OCI-LY3 (cell line): ENCODE data around the gene GALNT16.

Source experiments
- H2AFZ ChIP-seq: fragments of 200-600, 300-600 bp; shearing (Covaris generic); 2 replicates; pipeline ENCODE4 v1.6.0; 2014; ENCODE audit warnings: antibody characterized with exemption, low read depth, low read length
- H3K27ac ChIP-seq: fragments of 200-600, 300-600 bp; sonication (generic); 2 replicates; pipeline ENCODE4 v1.5.1; 2014; ENCODE audit warnings: mild to moderate bottlenecking, low read length, moderate library complexity, mixed read lengths
- H3K27me3 ChIP-seq: fragments of 200-600, 300-600 bp; sonication (generic); 2 replicates; pipeline ENCODE4 v1.6.1; 2014; ENCODE audit warnings: low read depth, low read length, mixed read lengths
- H3K36me3 ChIP-seq: fragments of 200-600, 300-600 bp; sonication (generic); replicated peaks from 2 replicates; pipeline ENCODE3; 2014; ENCODE audit warnings: low read depth, low read length, mixed read lengths
- H3K4me1 ChIP-seq: fragments of 300-600, 200-600 bp; sonication (generic); 2 replicates; pipeline ENCODE4 v1.6.1; 2014; ENCODE audit warnings: low read length, mixed read lengths
- H3K4me2 ChIP-seq: fragments of 200-600, 300-600 bp; sonication (generic); 2 replicates; pipeline ENCODE4 v1.6.1; 2014; ENCODE audit warnings: low read length, mixed read lengths
- H3K4me3 ChIP-seq: fragments of 300-600, 200-600 bp; sonication (generic); 2 replicates; pipeline ENCODE4 v1.5.1; 2014; ENCODE audit warnings: antibody characterized with exemption, mild to moderate bottlenecking, low read length, moderate library complexity
- H3K79me2 ChIP-seq: fragments of 300-600, 200-600 bp; shearing (Covaris generic); 2 replicates; pipeline ENCODE4 v1.6.1; 2014; ENCODE audit warnings: mild to moderate bottlenecking, low read length, mixed read lengths
- H3K9ac ChIP-seq: fragments of 300-600, 200-600 bp; shearing (Covaris generic); 2 replicates; pipeline ENCODE4 v1.6.0; 2014; ENCODE audit warnings: mild to moderate bottlenecking, low read length, moderate library complexity
- H3K9me3 ChIP-seq: fragments of 200-600, 300-600 bp; shearing (Covaris generic); 2 replicates; pipeline ENCODE4 v1.6.1; 2014; ENCODE audit warnings: low read length, mixed read lengths; ENCODE audit not compliant: insufficient read depth
- H4K20me1 ChIP-seq: fragments of 200-600, 300-600 bp; sonication (generic); 2 replicates; pipeline ENCODE4 v1.6.1; 2016; ENCODE audit warnings: low read length, mixed read lengths; ENCODE audit not compliant: insufficient read depth
- EZH2phosphoT487 ChIP-seq: fragments of 200-600 bp; shearing (Covaris generic); IDR thresholded peaks from 2 replicates; pipeline ENCODE4 v1.6.1; 2018; ENCODE audit warnings: antibody characterized with exemption, mixed run types, low read depth
- TF ChIP-seq, protein P1 (sequence below): fragments of 200-600, 300-600 bp; sonication (generic); IDR thresholded peaks from 2 replicates; pipeline ENCODE4 v1.5.1; 2014; ENCODE audit warnings: antibody characterized with exemption, low read length, low read depth

GALNT16 gene

DNA sequence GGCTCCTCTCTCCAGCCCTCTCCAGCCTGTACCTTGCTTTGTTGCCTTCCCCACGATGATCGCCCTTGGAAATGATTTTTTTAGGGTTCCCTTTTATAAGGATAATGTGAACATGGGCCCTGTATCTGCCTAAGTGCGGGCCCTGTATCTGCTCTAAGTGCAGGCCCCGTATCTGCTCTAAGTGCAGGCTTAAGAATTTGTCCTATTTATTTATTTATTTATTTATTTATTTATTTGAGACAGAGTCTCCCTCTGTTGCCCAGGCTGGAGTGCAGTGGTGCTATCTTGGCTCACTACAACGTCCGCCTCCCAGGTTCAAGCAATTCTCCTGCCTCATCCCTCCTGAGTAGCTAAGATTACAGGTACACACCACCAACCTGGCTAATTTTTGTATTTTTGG, 22.5 kb downstream of the GALNT16 start:
- H3K27me3 ChIP-seq, result no peaks in the 10 kb centered on the region; the same call in 1 of the 2 replicates
- H3K9ac ChIP-seq, result no peak overlapping the region
- H3K27ac ChIP-seq, result no peak overlapping the region
- peaks cover 21% of the 10 kb centered on the region for H3K4me1 ChIP-seq
- no peaks in the 10 kb centered on the region for H3K79me2 ChIP-seq
- H3K4me2 ChIP-seq, result peak overlapping the region; percentile 70
- H2AFZ ChIP-seq, result no peak overlapping the region
- H3K4me3 ChIP-seq, result no peak overlapping the region
- H4K20me1 ChIP-seq, result no peaks in the 10 kb centered on the region
- H3K9me3 ChIP-seq, result no peaks in the 10 kb centered on the region
- H3K36me3 ChIP-seq, result no peaks in the 10 kb centered on the region
- TF ChIP-seq EZH2phosphoT487, result no peak
- TF ChIP-seq, protein P1, sequence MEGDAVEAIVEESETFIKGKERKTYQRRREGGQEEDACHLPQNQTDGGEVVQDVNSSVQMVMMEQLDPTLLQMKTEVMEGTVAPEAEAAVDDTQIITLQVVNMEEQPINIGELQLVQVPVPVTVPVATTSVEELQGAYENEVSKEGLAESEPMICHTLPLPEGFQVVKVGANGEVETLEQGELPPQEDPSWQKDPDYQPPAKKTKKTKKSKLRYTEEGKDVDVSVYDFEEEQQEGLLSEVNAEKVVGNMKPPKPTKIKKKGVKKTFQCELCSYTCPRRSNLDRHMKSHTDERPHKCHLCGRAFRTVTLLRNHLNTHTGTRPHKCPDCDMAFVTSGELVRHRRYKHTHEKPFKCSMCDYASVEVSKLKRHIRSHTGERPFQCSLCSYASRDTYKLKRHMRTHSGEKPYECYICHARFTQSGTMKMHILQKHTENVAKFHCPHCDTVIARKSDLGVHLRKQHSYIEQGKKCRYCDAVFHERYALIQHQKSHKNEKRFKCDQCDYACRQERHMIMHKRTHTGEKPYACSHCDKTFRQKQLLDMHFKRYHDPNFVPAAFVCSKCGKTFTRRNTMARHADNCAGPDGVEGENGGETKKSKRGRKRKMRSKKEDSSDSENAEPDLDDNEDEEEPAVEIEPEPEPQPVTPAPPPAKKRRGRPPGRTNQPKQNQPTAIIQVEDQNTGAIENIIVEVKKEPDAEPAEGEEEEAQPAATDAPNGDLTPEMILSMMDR, result no peak

DNA sequence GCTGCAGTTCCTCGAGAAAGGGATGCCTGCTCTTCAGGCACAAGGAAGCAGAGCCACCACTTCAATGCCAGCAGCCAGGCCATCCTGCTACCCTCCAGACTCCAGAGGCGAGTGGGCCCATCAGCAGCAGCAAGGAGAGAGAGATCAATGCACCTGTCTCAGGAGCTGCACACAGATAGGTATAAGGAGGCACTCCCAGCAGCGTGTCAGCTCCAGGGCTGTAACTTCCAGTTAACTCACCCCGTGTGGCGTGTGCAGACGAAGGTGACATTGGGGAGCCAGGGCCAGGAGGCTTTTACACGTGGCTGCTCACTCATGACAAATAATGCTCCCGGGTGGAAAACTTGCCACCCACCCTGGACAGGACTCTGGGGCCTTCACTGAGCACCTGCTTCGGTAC, 24.2 kb downstream of the GALNT16 start:
- H2AFZ ChIP-seq, result no peak overlapping the region
- H3K4me2 ChIP-seq, result no peak overlapping the region
- H3K4me1 ChIP-seq, result peaks cover 21% of the 10 kb centered on the region
- TF ChIP-seq, protein P1, result no peak
- no peak for TF ChIP-seq EZH2phosphoT487
- H3K36me3 ChIP-seq, result no peaks in the 10 kb centered on the region
- no peak overlapping the region for H3K9ac ChIP-seq
- H4K20me1 ChIP-seq, result no peaks in the 10 kb centered on the region
- H3K27me3 ChIP-seq, result no peaks in the 10 kb centered on the region; the same call in 1 of the 2 replicates
- no peak overlapping the region for H3K4me3 ChIP-seq
- no peaks in the 10 kb centered on the region for H3K79me2 ChIP-seq
- no peak overlapping the region for H3K27ac ChIP-seq
- no peaks in the 10 kb centered on the region for H3K9me3 ChIP-seq

DNA sequence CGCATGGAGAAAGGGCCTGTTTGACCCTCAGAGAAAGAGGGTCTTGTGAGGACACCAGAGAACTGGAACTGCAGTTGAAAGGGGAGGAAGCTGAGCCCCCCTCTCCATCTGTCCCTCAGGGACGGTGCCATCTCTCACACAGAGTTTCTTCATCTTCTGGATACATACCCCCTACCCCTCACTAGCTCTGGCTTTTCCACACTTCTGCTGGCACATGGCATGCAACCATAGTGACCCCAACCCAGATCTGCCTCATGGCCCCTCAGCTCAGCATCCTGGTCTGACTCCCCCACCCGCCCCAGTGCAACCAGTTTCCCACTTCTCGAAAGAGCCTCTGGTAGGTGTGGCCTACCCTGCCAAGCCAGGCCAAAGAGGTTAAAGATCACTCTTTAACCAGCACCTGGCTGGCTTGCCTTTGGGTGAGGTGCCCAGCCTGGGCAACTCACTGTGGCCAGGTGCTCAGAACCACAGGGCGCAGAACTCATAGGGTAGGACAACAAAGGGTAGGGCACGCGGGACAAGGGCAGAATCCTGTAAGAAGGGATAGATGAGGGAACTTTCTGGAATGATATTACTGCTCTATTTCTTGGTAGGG, 25.8 kb downstream of the GALNT16 start:
- H4K20me1 ChIP-seq, result no peaks in the 10 kb centered on the region
- H3K27me3 ChIP-seq, result no peaks in the 10 kb centered on the region; the same call in 1 of the 2 replicates
- H3K36me3 ChIP-seq, result no peaks in the 10 kb centered on the region
- H3K9me3 ChIP-seq, result no peaks in the 10 kb centered on the region
- no peaks in the 10 kb centered on the region for H3K79me2 ChIP-seq
- H3K4me2 ChIP-seq, result no peak overlapping the region
- no peak overlapping the region for H3K9ac ChIP-seq
- H3K4me3 ChIP-seq, result no peak overlapping the region
- no peak overlapping the region for H3K27ac ChIP-seq
- H3K4me1 ChIP-seq, result peaks cover 19% of the 10 kb centered on the region
- no peak overlapping the region for H2AFZ ChIP-seq
- TF ChIP-seq, protein P1, result no peak
- TF ChIP-seq EZH2phosphoT487, result no peak

DNA sequence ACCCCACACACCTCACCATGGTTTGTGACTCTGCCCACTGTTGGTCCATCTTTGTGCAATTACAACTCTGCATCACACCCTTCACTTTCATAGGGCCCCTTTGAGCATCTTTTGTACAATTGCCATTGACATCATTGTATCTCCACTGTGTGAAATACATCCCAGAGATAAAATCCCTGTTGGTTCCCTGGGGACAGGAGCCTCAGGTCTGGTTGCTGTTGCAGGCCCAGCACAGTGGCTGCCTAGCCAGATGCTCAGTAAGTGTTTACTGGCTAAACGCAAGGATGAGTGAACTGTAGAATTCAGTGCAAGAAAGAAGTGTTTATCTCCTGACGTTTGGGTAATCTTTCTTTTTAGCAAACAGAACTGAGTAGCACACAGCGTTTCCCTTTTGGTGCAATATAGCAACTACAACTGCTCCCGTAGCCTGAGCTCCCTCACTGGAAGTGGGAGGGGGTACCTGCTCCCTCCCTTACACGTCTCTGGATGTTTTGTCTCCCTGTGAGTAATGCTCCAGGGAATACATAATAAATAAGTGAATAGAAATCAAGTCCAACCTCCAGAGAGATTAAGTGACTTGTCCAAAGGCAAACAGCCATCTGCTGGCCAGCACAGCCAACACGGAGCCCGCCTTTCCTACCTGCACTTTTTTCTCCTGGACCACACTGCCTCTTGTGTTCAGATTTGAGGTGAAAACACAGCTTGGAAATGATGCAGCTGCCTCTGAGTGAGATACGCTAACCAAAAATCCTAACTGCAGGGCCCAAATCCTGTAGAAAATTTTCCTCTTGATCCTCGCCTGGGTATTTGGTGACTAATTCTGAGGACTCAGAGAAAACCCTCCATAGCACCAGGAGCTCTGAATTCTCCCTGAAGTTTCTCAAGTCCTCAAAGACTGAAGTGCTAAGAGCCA, 27.4 kb downstream of the GALNT16 start:
- TF ChIP-seq EZH2phosphoT487, result no peak
- TF ChIP-seq, protein P1, result no peak; the same call in 1 of the 2 replicates

More for the DNA sequence above, 27.4 kb downstream of the GALNT16 start:
- H3K4me3 ChIP-seq, result no peak overlapping the region
- no peaks in the 10 kb centered on the region; the same call in 1 of the 2 replicates for H3K27me3 ChIP-seq
- H3K4me1 ChIP-seq, result peaks cover 3% of the 10 kb centered on the region
- no peaks in the 10 kb centered on the region for H3K36me3 ChIP-seq
- H3K9me3 ChIP-seq, result no peaks in the 10 kb centered on the region
- no peak overlapping the region; the same call in 1 of the 2 replicates for H2AFZ ChIP-seq
- H3K9ac ChIP-seq, result no peak overlapping the region
- no peaks in the 10 kb centered on the region for H4K20me1 ChIP-seq
- no peak overlapping the region for H3K27ac ChIP-seq
- H3K79me2 ChIP-seq, result no peaks in the 10 kb centered on the region
- no peak overlapping the region for H3K4me2 ChIP-seq
